H54 (cell line): Measurements from ENCODE around the gene SPOCK3.
"Not testable (repeated sequence)": the region's sequence is repeated elsewhere in the genome, so short reads cannot be mapped to it uniquely, and the experiment has no call there.

Experiments
- DNase-seq: peaks from one replicate; pipeline ENCODE4 v3.0.0; 2011; ENCODE audit warnings: low spot score, mixed read lengths; ENCODE audit not compliant: insufficient read length
- FAIRE-seq: peaks from 3 replicates; lab custom pipeline; 2011; peaks lifted over from hg19 to GRCh38; lab: Jason Lieb, UNC
- POLR2A ChIP-seq: IDR thresholded peaks from 2 replicates; pipeline ENCODE4 v1.6.1; 2011; ENCODE audit warnings: low read depth, mild to moderate bottlenecking, low read length

Gene SPOCK3

DNA sequence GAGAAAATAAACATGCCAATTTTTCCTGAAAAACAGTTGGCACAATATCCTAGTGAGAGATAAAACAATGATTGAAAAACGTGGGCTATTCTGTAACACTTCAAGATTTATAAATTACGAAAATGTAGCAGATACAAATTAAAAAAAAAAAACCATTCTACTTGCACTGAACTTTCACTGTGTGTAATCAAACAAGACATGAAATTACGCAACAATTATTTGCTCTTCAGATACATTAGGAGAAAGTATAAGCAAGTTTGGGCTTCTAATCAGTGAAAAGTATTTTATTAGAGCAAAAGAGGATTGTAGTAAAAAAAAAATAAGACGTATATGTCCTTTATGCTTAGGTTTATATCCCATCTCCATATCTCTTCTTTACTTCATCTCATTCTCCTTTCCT, 320.4 kb downstream of the SPOCK3 start:
- no peak for TF ChIP-seq POLR2A
- DNase-seq (no peak), FAIRE-seq (no peak)

DNA sequence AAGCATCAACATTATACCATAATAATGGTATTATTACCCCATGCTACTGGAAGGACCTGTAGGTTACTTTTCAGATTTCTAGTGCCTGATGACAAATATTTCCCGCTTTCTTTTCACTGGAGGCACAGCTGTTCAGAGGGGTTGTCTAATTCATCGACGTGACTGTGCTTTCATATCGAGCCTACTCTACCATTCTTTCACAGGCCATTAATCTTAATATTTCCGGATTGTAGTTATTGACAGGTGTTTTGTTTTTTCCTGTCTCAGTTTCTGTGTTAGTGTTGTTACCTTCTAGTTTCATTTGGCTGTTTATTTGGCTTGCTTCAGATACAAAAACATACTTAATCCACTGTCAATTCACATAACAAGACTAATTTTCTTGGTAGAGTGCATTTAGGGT, 330.9 kb downstream of the SPOCK3 start:
- TF ChIP-seq POLR2A, result no peak
- FAIRE-seq (no peak), DNase-seq (no peak)

DNA sequence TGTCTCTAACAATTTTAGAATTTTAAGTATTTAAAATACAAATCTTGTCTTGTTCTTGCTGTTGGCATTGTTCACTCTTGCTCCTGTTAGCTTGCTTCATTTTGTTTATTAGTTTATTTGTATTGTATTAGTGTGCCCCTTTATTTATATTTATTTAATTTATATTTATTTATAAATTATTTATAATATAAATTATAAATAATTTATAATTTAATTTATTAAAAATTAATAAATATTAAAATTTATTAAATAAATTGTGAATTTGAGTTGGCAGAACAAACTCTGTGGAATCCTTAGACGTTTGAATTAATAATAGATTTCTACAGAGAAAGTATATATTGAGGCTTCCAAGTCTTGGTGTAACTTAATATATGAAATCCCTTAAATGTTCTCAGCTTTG, 331.4 kb downstream of the SPOCK3 start:
- no peak for FAIRE-seq
- no peak for DNase-seq
- TF ChIP-seq POLR2A, result no peak

DNA sequence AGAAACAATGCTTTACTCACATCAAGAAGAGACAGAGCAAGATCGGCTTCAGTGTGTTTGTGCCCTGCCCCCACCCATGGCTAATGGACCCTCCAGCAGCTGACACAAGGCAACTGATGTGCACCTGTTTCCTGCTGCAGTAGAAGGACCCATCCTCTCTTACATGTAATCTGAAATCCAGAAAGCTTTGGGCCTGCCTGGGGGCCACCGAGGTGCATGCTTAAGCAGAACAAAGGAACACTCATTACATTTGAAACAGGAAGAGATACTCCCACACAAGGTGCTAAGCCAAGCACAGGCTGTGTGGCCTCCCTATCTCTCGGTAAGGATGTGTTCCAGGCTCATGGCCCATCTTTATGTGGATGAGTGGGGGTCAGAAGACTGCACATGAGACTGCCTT, 338.0 kb downstream of the SPOCK3 start:
- DNase-seq (no peak), FAIRE-seq (no peak)
- no peak for TF ChIP-seq POLR2A

DNA sequence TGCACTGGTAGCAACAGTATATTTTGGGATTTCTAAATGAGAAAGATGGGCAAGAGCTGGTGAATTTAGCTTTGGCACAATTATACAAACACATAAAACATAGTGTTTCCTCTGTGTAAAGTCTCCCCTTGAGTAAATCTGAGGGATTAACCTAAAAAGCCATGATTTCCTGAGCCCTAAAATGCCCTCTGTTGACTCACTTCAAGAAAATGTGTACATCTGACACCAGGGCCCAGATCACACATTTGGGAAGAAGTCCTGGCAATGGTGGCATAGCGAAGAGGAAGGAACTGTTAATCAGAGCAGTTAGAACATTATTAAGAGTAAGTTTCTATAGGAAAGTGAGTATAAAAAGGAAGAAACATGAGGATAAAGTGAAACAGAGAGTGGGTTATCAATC, 338.5 kb downstream of the SPOCK3 start:
- DNase-seq (no peak), FAIRE-seq (no peak)
- TF ChIP-seq POLR2A, result no peak

DNA sequence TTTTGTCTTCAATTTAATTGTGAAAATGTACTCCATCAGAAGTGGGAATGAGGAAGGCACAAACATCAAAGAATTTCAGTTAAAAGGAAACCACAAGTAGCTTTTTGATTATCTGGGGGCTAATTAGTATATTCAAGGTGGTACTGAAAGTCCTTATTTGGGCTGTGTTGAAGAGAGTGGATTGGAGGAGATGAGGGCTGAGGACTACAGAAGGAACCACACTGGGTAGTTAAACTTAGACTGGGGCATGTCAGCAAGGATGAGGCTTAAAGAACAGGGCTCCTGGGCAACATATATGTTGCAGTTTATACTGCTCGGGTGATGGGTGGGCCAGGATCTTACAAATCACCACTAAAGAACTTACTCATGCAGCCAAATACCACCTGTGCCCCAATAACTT, 346.8 kb downstream of the SPOCK3 start:
- FAIRE-seq (no peak), DNase-seq (no peak)
- no peak for TF ChIP-seq POLR2A

DNA sequence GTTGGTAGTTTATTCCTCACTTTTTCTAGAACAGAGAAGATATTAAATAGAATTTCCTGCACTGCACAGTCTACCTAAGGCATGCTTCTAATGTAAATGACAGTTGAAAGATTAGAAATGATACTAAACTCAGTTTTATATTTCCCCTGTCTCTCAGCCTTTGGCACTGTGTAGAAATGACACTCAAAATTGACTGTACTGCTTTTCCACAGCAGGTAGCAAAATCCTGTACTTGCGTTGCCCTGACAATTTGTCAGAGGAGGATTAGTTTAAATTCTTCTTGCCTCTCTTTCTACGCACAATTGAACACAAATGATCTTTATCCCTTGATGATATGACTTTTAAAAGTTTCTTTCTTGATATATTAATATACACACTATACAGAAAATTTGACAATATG, 347.6 kb downstream of the SPOCK3 start:
- FAIRE-seq (no peak), DNase-seq (no peak)
- no peak for TF ChIP-seq POLR2A

DNA sequence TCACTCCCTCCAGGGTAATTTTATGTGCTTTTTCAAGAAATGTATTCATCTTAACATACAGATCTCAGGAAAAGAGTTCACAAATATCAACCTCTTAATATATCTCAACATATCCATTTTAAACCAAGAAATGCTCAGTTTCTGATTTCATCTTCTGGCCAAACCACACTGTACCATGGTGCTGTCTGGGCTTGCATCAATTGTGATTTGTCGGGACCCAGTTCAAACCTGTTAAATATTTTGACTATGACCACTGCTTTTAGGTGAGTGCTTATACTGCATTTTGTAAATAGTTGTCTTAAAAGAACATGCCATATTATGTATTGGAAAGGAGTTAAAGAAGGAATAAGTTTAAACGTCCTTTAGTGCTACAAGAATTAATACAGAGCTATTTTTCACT, 352.1 kb downstream of the SPOCK3 start:
- FAIRE-seq, result no peak
- no peak for TF ChIP-seq POLR2A
- DNase-seq, result no peak

DNA sequence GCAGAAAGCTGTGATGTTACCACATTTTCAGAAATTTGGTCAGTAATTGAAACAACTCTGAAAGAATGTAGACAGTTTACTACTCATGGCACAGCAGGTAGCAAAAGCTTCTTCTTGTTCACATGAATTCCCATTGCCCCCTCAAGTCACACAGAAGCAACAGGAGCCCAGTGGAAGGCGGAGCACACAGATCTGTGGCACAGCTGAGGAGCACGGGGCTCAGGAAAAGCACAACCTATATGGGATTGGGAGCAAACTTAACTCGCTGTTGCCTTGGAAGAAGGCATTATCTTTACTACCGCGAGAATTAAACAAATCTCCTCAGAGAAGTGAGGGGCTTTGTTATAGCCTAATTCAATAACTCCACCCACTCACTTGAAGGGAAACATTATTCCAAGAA, 358.5 kb downstream of the SPOCK3 start:
- no peak for FAIRE-seq
- DNase-seq, result no peak
- no peak for TF ChIP-seq POLR2A

DNA sequence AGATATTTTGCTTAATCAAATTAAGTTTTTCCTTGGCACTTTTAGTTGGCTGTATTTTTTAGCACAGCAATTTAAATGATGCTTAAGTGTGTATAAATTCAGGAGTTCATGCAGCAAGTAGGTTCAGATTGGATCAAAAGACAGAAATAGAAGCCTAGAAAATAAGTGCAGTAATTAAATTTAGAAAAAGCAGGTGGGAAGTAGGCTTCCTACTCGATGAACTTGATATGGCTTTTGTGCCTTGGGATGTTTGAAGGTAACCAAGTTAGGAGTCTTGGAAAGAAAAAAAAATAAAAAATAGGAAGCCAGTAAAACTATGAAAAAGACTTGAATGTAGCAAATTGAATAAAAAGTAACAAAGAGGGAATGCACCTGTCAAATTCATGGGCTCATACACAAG, 372.3 kb downstream of the SPOCK3 start:
- no peak for TF ChIP-seq POLR2A
- DNase-seq, result no peak
- FAIRE-seq, result no peak

DNA sequence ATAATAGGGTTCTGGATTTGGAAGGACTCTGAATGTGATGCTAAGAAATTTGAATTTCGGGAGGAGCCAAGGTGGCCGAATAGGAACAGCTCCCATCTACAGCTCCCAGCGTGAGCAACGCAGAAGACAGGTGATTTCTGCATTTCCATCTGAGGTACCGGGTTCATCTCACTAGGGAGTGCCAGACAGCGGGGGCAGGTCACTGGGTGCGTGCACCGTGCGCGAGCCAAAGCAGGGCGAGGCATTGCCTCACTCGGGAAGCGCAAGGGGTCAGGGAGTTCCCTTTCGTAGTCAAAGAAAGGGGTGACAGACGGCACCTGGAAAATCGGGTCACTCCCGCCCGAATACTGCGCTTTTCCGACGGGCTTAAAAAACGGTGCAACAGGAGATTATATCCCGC, 383.9 kb downstream of the SPOCK3 start:
- DNase-seq, FAIRE-seq: not testable (repeated sequence)

DNA sequence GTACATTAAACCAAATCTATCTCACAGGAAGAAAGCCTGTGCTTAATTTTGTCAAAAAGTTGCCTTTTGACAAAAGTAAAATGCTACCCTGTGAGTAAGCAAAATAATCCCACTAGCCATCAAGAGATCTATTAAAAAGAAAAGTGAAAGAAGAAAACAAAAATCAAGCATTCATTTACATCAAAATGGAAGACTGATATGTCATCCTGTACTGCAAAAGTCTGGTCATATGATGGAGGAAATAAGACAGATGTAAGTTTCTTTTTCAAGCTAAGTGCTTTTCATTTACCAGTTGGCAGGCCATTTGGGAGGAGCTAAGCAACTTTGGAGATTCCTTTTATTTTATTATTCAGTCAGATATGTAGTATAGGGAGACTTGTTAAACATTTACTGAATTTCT, 387.4 kb downstream of the SPOCK3 start:
- DNase-seq (no peak), FAIRE-seq (no peak)
- no peak for TF ChIP-seq POLR2A

DNA sequence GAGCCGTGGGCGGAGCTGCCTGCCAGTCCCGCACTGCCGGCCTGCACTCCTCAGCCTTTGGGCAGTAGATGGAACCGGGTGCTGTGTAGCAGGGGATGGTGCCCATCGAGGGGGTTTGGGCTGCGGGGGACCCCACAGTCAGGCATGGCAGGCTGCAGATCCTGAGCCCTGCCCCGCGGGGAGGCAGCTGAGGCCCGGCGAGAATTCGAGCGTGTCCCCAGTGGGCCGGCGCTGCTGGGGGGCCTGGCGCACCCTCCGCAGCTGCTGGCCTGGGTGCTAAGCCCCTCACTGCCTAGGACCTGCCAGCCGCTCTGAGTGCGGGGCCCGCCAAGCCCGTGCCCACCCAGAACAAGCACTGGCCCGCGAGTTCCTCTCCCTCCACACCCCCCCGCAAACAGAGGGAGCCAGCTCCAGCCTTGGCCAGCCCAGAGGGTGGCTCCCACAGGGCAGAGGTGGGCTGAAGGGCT, 391.5 kb downstream of the SPOCK3 start:
- FAIRE-seq (no peak), DNase-seq (no peak)
- TF ChIP-seq POLR2A, result no peak

DNA sequence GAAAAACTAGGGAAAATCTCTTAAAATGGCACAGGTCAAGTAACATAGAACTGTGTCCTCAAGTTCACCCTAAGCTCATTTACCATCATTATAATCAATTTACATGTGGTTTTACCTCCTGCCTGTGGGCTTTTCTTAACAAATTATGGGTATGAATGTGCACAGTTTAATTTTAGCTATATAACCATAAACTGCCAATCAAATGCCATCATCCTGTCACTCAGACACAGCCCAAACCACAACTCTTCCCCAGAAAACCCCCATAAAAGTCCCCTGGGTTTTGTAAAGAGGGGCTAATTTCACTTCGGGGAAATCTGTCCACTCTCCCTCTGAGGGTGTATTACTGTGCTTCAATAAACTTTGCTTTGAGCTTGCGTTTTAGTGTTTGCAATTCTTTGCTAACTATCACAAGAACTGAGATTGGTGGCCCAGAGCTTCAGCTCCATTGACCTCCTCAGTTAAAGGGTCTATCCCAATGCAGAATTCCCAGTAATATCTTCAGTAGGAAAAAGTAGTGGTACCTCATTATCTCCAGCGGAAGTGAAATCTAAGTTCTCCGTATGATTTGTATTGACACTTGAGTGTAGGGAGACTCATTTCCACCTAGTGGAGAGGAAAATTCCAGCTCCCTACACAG, 394.6 kb downstream of the SPOCK3 start:
- no peak for TF ChIP-seq POLR2A
- DNase-seq (no peak), FAIRE-seq (no peak)

DNA sequence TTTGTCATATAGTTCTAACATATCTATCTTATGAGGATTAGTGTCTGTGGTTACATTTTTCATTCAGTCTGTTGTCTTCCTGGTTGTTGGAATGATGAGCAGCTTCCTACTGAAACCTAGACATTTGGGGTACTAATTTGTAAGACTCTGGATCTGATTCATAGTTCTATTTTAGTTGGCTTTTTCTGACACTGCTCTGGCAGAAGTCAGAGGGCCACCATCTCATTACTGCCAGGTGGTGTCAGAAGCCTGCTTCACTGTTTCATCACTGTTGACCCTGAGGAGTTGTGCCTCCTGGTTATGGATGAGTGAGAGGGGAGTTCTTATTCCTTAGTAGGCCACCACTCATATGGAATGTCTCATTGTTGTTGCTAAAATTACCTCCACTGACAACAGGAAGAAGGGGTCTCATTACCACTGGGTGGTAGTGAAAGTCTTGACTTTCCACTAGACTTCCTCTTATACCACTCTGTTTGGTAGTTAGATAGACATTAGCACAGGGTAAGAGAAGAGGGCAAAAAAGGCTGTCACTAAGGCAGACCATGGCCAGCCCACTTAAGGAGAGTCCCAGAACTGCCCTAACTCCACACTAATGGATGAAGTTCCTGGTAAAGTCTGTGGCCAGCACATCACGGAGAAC, 395.2 kb downstream of the SPOCK3 start:
- DNase-seq (no peak), FAIRE-seq (no peak)
- no peak for TF ChIP-seq POLR2A
